Nephron progenitor cell (in vitro differentiated cells): ENCODE data around the gene SGMS1.
"Not testable (repeated sequence)": the region's sequence is repeated elsewhere in the genome, so short reads cannot be mapped to it uniquely, and the experiment has no call there.

Experiments
- DNase-seq: peaks from one replicate; pipeline ENCODE4 v3.0.0; 2021
- H3K27ac Mint-ChIP-seq: 2 replicates; pipeline ENCODE4 v1.8.0; 2021; ENCODE audit warnings: mild to moderate bottlenecking, moderate library complexity, mixed read lengths
- H3K27me3 Mint-ChIP-seq: 2 replicates; pipeline ENCODE4 v1.8.0; 2021; ENCODE audit warnings: mild to moderate bottlenecking, low read depth, mixed read lengths; ENCODE audit not compliant: poor library complexity
- H3K36me3 Mint-ChIP-seq: 2 replicates; pipeline ENCODE4 v1.8.0; 2021; ENCODE audit warnings: low read depth, mixed read lengths
- H3K4me1 Mint-ChIP-seq: 2 replicates; pipeline ENCODE4 v1.8.0; 2021; ENCODE audit warnings: mixed read lengths
- H3K4me3 Mint-ChIP-seq: 2 replicates; pipeline ENCODE4 v1.8.0; 2021; ENCODE audit warnings: mild to moderate bottlenecking, moderate library complexity, mixed read lengths
- H3K9me3 Mint-ChIP-seq: 2 replicates; pipeline ENCODE4 v1.8.0; 2021; ENCODE audit warnings: mild to moderate bottlenecking, moderate library complexity, mixed read lengths
- CTCF ChIP-seq: fragments of 200-600 bp; sonication (generic); IDR thresholded peaks from 2 replicates; pipeline ENCODE4 v1.5.0; 2021; ENCODE audit warnings: antibody characterized with exemption

Gene SGMS1

GRCh38 chr10:50501478-50501877, 122.3 kb downstream of the SGMS1 start:
- Mint-ChIP-seq H3K4me3 (no peak overlapping the region), H3K9me3 (no peaks in the 10 kb centered on the region), H3K27ac (no peak overlapping the region), H3K4me1 (peaks cover 13% of the 10 kb centered on the region), H3K36me3 (no peaks in the 10 kb centered on the region), H3K27me3 (no peaks in the 10 kb centered on the region)
- no peak for TF ChIP-seq CTCF
- DNase-seq: no peak

GRCh38 chr10:50498465-50498864, 125.3 kb downstream of the SGMS1 start:
- H3K4me3 Mint-ChIP-seq: no peak overlapping the region
- peaks cover 3% of the 10 kb centered on the region for H3K9me3 Mint-ChIP-seq
- no peaks in the 10 kb centered on the region for H3K27me3 Mint-ChIP-seq
- no peak overlapping the region for H3K27ac Mint-ChIP-seq
- TF ChIP-seq CTCF: no peak
- H3K36me3 Mint-ChIP-seq: no peaks in the 10 kb centered on the region
- no peak for DNase-seq
- H3K4me1 Mint-ChIP-seq: peaks cover 8% of the 10 kb centered on the region

GRCh38 chr10:50497758-50498157, 126.0 kb downstream of the SGMS1 start:
- no peaks in the 10 kb centered on the region for H3K27me3 Mint-ChIP-seq
- no peak overlapping the region for H3K4me3 Mint-ChIP-seq
- H3K27ac Mint-ChIP-seq: no peak overlapping the region
- H3K4me1 Mint-ChIP-seq: peaks cover 5% of the 10 kb centered on the region
- no peaks in the 10 kb centered on the region for H3K36me3 Mint-ChIP-seq
- no peak for TF ChIP-seq CTCF
- H3K9me3 Mint-ChIP-seq: peaks cover 3% of the 10 kb centered on the region
- DNase-seq: no peak

GRCh38 chr10:50496228-50496627, 127.5 kb downstream of the SGMS1 start:
- peaks cover 3% of the 10 kb centered on the region for H3K9me3 Mint-ChIP-seq
- H3K4me3 Mint-ChIP-seq: no peak overlapping the region
- no peak for DNase-seq
- H3K4me1 Mint-ChIP-seq: no peaks in the 10 kb centered on the region
- no peaks in the 10 kb centered on the region for H3K36me3 Mint-ChIP-seq
- H3K27me3 Mint-ChIP-seq: no peaks in the 10 kb centered on the region
- TF ChIP-seq CTCF: no peak
- no peak overlapping the region for H3K27ac Mint-ChIP-seq

- no peak overlapping the region for H3K4me3 Mint-ChIP-seq
- no peak for TF ChIP-seq CTCF
- H3K9me3 Mint-ChIP-seq: peaks cover 11% of the 10 kb centered on the region
- H3K36me3 Mint-ChIP-seq: peaks cover 4% of the 10 kb centered on the region
- no peaks in the 10 kb centered on the region for H3K27me3 Mint-ChIP-seq
- no peaks in the 10 kb centered on the region for H3K4me1 Mint-ChIP-seq
- no peak overlapping the region for H3K27ac Mint-ChIP-seq
- DNase-seq: no peak
Measured at GRCh38 chr10:50490241-50490640, 133.5 kb downstream of the SGMS1 start.

GRCh38 chr10:50484550-50484949, 139.2 kb downstream of the SGMS1 start:
- Mint-ChIP-seq H3K9me3 (peaks cover 33% of the 10 kb centered on the region), H3K36me3 (peaks cover 20% of the 10 kb centered on the region)
- not testable (repeated sequence) for H3K27ac Mint-ChIP-seq, H3K4me3 Mint-ChIP-seq, H3K27me3 Mint-ChIP-seq, H3K4me1 Mint-ChIP-seq, DNase-seq
